ENCODE results near the gene KRI1. TPM values are rescaled to one million over a fixed set of nuclear protein-coding genes. Genes with fewer than 3 reads are reported as not detected.

KRI1 gene
- total RNA-seq, 6 experiments from 2014 or later: 12.8 to 20.2 (median 17.5) TPM

DNA sequence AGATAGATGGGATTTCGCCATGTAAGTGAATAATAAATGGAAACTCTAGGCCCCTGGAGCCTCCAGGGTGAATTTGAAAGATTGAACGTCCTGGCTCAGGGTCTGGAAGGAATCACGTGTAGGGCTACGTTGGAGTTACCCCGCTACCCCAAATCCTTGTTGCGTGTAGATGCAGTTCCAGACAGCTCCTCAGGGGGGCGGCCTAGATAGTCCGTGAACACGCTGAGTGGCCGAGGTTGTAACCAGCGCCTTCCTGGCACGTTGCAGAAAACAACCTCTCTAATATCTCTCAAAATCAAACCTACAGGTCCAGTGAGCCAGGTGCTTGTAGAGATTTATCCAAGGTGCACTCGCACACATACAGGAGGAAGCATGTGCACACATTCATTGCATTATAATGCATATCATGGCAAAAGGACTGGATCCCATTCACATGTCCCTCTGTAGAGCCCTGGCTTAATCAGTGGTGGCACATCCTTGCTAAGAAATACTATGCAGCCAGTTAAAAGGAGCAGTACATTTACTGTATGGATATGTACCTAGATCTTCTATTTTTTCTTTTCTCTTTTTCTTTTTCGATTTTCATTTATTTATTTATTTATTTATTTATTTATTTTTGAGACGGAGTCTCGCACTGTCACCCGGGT is 60.1 kb downstream of the KRI1 start:
- H3K36me3 Mint-ChIP-seq (ENCODE audit: low read depth): peaks cover 5% of the 10 kb centered on the region; the same call in 1 of the 2 replicates
- no peak overlapping the region for H3K4me3 Mint-ChIP-seq
- TF ChIP-seq, protein P1, sequence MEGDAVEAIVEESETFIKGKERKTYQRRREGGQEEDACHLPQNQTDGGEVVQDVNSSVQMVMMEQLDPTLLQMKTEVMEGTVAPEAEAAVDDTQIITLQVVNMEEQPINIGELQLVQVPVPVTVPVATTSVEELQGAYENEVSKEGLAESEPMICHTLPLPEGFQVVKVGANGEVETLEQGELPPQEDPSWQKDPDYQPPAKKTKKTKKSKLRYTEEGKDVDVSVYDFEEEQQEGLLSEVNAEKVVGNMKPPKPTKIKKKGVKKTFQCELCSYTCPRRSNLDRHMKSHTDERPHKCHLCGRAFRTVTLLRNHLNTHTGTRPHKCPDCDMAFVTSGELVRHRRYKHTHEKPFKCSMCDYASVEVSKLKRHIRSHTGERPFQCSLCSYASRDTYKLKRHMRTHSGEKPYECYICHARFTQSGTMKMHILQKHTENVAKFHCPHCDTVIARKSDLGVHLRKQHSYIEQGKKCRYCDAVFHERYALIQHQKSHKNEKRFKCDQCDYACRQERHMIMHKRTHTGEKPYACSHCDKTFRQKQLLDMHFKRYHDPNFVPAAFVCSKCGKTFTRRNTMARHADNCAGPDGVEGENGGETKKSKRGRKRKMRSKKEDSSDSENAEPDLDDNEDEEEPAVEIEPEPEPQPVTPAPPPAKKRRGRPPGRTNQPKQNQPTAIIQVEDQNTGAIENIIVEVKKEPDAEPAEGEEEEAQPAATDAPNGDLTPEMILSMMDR (IDR thresholded peaks at IDR 0.05): peak; percentile 81
- peaks cover 10% of the 10 kb centered on the region for H3K4me1 Mint-ChIP-seq (ENCODE audit: low read depth)
- peak; percentile 9 for DNase-seq
- H3K9me3 Mint-ChIP-seq: no peaks in the 10 kb centered on the region
- H3K27me3 Mint-ChIP-seq (ENCODE audit: insufficient read depth): no peaks in the 10 kb centered on the region; the same call in 1 of the 2 replicates
- H3K27ac Mint-ChIP-seq: no peak overlapping the region

Small RNA genes within 50 kb of the gene (microRNA-seq; reads per million reads assigned to microRNA genes)
- not detected for gene MIR1238

Other genes with a start within 250 kb of the KRI1 start
- gene FDX2, start 250.0 kb downstream of the KRI1 start, total RNA-seq (2021; fragmentation: NEBNext Ultra II Directional; extraction: Animal tissue kit (Norgen Biotek cat#: 25700)): 10 to 100 TPM; 33.9 to 47.3 (median 38.5) TPM
- gene RAVER1, start 232.5 kb downstream of the KRI1 start, total RNA-seq (2021; fragmentation: NEBNext Ultra II Directional; extraction: Animal tissue kit (Norgen Biotek cat#: 25700)): 10 to 100 TPM; 52.1 to 58.3 (median 55.6) TPM
- 10 to 100 TPM; 14.7 to 17.7 (median 16.8) TPM for gene ICAM3, start 226.4 kb downstream of the KRI1 start, total RNA-seq (2021; fragmentation: NEBNext Ultra II Directional; extraction: Animal tissue kit (Norgen Biotek cat#: 25700))
- 10 to 100 TPM; 67.9 to 82.3 (median 78.5) TPM for gene TYK2, start 185.4 kb downstream of the KRI1 start, total RNA-seq (2021; fragmentation: NEBNext Ultra II Directional; extraction: Animal tissue kit (Norgen Biotek cat#: 25700))
- gene CDC37, start 162.5 kb downstream of the KRI1 start, total RNA-seq (2021; fragmentation: NEBNext Ultra II Directional; extraction: Animal tissue kit (Norgen Biotek cat#: 25700)): 100 to 1,000 TPM; 222 to 280 (median 250) TPM
- gene PDE4A, start 145.5 kb downstream of the KRI1 start, total RNA-seq (2021; fragmentation: NEBNext Ultra II Directional; extraction: Animal tissue kit (Norgen Biotek cat#: 25700)): 10 to 100 TPM; 10.1 to 18.9 (median 10.8) TPM
- 10 to 100 TPM; 58.9 to 77.1 (median 67.2) TPM for gene KEAP1, start 62.7 kb downstream of the KRI1 start, total RNA-seq (2021; fragmentation: NEBNext Ultra II Directional; extraction: Animal tissue kit (Norgen Biotek cat#: 25700))
- gene S1PR5, start 48.6 kb downstream of the KRI1 start, total RNA-seq (2021; fragmentation: NEBNext Ultra II Directional; extraction: Animal tissue kit (Norgen Biotek cat#: 25700)): 1 to 10 TPM; 1.9 to 2.6 (median 2.4) TPM
- 10 to 100 TPM; 19.4 to 24.5 (median 22.5) TPM for gene ATG4D, start 22.1 kb downstream of the KRI1 start, total RNA-seq (2021; fragmentation: NEBNext Ultra II Directional; extraction: Animal tissue kit (Norgen Biotek cat#: 25700))
- gene CDKN2D, start 3.0 kb upstream of the KRI1 start, total RNA-seq (2021; fragmentation: NEBNext Ultra II Directional; extraction: Animal tissue kit (Norgen Biotek cat#: 25700)): 10 to 100 TPM in 5 of 6 experiments, 1 to 10 TPM in 1; 8.0 to 14.7 (median 13.2) TPM
- gene AP1M2, start 21.3 kb upstream of the KRI1 start, total RNA-seq (2021; fragmentation: NEBNext Ultra II Directional; extraction: Animal tissue kit (Norgen Biotek cat#: 25700)): 1 to 10 TPM in 1 of 6 experiments, under 1 TPM in 2, not detected in 3; 0.12 to 1.3 (median 0.59) TPM
- gene SLC44A2, start 59.5 kb upstream of the KRI1 start, total RNA-seq (2021; fragmentation: NEBNext Ultra II Directional; extraction: Animal tissue kit (Norgen Biotek cat#: 25700)): 100 to 1,000 TPM; 156 to 190 (median 166) TPM
- 100 to 1,000 TPM; 227 to 298 (median 277) TPM for gene ILF3, start 88.3 kb upstream of the KRI1 start, total RNA-seq (2021; fragmentation: NEBNext Ultra II Directional; extraction: Animal tissue kit (Norgen Biotek cat#: 25700))
- 10 to 100 TPM; 28.6 to 36.8 (median 35.0) TPM for gene QTRT1, start 135.4 kb upstream of the KRI1 start, total RNA-seq (2021; fragmentation: NEBNext Ultra II Directional; extraction: Animal tissue kit (Norgen Biotek cat#: 25700))
- 100 to 1,000 TPM in 1 of 6 experiments, 10 to 100 TPM in 5; 91.5 to 122 (median 99.5) TPM for gene DNM2, start 152.1 kb upstream of the KRI1 start, total RNA-seq (2021; fragmentation: NEBNext Ultra II Directional; extraction: Animal tissue kit (Norgen Biotek cat#: 25700))